Type B pancreatic cell (in vitro differentiated cells): ENCODE results near the gene LMOD1. TPM values are rescaled to one million over a fixed set of nuclear protein-coding genes. Genes with fewer than 3 reads are reported as not detected.

Experiments
- DNase-seq: peaks from one replicate; pipeline ENCODE4 v3.0.0; 2021; ENCODE audit warnings: mixed read lengths; ENCODE audit not compliant: unreplicated experiment; ENCODE audit errors: extremely low spot score
- H3K27ac Mint-ChIP-seq: 2 replicates; pipeline ENCODE4 v1.8.0; 2021; ENCODE audit warnings: mild to moderate bottlenecking, mixed read lengths
- H3K27me3 Mint-ChIP-seq: 2 replicates; pipeline ENCODE4 v1.8.0; 2021; ENCODE audit warnings: mixed read lengths
- H3K36me3 Mint-ChIP-seq: 2 replicates; pipeline ENCODE4 v1.8.0; 2021; ENCODE audit warnings: mixed read lengths
- H3K4me1 Mint-ChIP-seq: one replicate; pipeline ENCODE4 v1.8.0; 2021; ENCODE audit warnings: mixed read lengths; ENCODE audit not compliant: unreplicated experiment
- H3K4me3 Mint-ChIP-seq: 2 replicates; pipeline ENCODE4 v1.8.0; 2021; ENCODE audit warnings: mild to moderate bottlenecking, mixed read lengths
- H3K9me3 Mint-ChIP-seq: 2 replicates; pipeline ENCODE4 v1.8.0; 2021; ENCODE audit warnings: mixed read lengths
- CTCF ChIP-seq: fragments of 200-600 bp; sonication (generic); conservative IDR thresholded peaks from 2 replicates; pipeline ENCODE4 v1.5.0; 2021; ENCODE audit warnings: antibody characterized with exemption, mild to moderate bottlenecking
- total RNA-seq: library from RNA; stranded (reverse); gene quantifications from 2 replicates; pipeline ENCODE4 v1.2.1, GENCODE V29; 2021; ENCODE audit warnings: low replicate concordance

LMOD1 gene
- total RNA-seq, 1 donor from 2014 or later, result 3.7 TPM

- H3K4me3 Mint-ChIP-seq, result no peak overlapping the region
- H3K27ac Mint-ChIP-seq, result peak overlapping the region; percentile 2
Observed at GRCh38 chr1:201939574-201939973, 6.8 kb downstream of the LMOD1 start.

GRCh38 chr1:201939148-201939547 is 7.2 kb downstream of the LMOD1 start:
- H3K4me1 Mint-ChIP-seq, result peaks cover 35% of the 10 kb centered on the region
- H3K9me3 Mint-ChIP-seq, result no peaks in the 10 kb centered on the region
- no peaks in the 10 kb centered on the region for H3K27me3 Mint-ChIP-seq
- H3K27ac Mint-ChIP-seq, result peak overlapping the region; percentile 39
- no peak for TF ChIP-seq CTCF
- DNase-seq, result no peak
- no peaks in the 10 kb centered on the region for H3K36me3 Mint-ChIP-seq
- no peak overlapping the region for H3K4me3 Mint-ChIP-seq

More at GRCh38 chr1:201939574-201939973, 6.8 kb downstream of the LMOD1 start:
- DNase-seq, result no peak
- no peaks in the 10 kb centered on the region for H3K36me3 Mint-ChIP-seq
- H3K27me3 Mint-ChIP-seq, result no peaks in the 10 kb centered on the region
- peaks cover 32% of the 10 kb centered on the region for H3K4me1 Mint-ChIP-seq
- no peak for TF ChIP-seq CTCF
- no peaks in the 10 kb centered on the region for H3K9me3 Mint-ChIP-seq

GRCh38 chr1:201938440-201939035 is 7.8 kb downstream of the LMOD1 start:
- Mint-ChIP-seq H3K4me1 (peaks cover 37% of the 10 kb centered on the region), H3K4me3 (no peak overlapping the region), H3K9me3 (no peaks in the 10 kb centered on the region), H3K27ac (peak overlapping the region; percentile 39), H3K27me3 (no peaks in the 10 kb centered on the region), H3K36me3 (no peaks in the 10 kb centered on the region)
- TF ChIP-seq CTCF, result no peak
- DNase-seq, result no peak

- Mint-ChIP-seq H3K27me3 (no peaks in the 10 kb centered on the region), H3K4me3 (no peak overlapping the region), H3K36me3 (no peaks in the 10 kb centered on the region), H3K9me3 (no peaks in the 10 kb centered on the region), H3K27ac (no peak overlapping the region), H3K4me1 (peaks cover 31% of the 10 kb centered on the region)
- no peak for DNase-seq
- no peak for TF ChIP-seq CTCF
Observed at GRCh38 chr1:201937624-201938213, 8.6 kb downstream of the LMOD1 start.

- TF ChIP-seq CTCF, result no peak
Observed at GRCh38 chr1:201933840-201934430, 12.4 kb downstream of the LMOD1 start.

More at GRCh38 chr1:201933840-201934430, 12.4 kb downstream of the LMOD1 start:
- H3K4me3 Mint-ChIP-seq, result no peak overlapping the region
- peaks cover 9% of the 10 kb centered on the region for H3K4me1 Mint-ChIP-seq
- H3K9me3 Mint-ChIP-seq, result no peaks in the 10 kb centered on the region
- no peaks in the 10 kb centered on the region for H3K36me3 Mint-ChIP-seq
- H3K27me3 Mint-ChIP-seq, result no peaks in the 10 kb centered on the region
- DNase-seq, result no peak
- H3K27ac Mint-ChIP-seq, result no peak overlapping the region
